ENCODE data around the gene PRKCG. TPM values are rescaled to one million over a fixed set of nuclear protein-coding genes. Genes with fewer than 3 reads are reported as not detected.

Gene PRKCG
- total and polyA plus RNA-seq, 4 experiments from 2014 or later: 0.06 TPM; not detected in 3

DNA sequence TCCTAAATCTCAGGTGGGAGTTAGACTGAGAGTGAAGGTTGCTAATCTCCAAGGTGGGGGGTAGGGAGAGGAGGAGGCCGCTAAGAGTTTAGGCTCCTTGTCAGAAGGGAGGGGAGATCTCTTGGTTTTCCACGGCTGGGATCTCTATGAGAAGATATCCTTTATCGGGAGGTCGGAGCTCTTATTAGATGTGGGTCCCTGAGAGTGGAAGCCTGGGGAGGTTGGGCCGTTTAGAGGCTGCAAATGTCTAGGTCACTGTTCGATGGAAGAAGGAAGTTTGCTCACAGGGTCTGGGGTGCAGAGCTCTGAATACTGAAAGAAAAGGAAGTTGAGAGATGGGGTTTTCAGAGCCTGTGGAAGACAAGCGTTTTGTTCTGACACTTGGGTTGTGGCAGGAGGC is 10.5 kb upstream of the PRKCG start:
- intact Hi-C loops (cut with micrococcal nuclease): no loop called here
- ChIA-PET POLR2A (ENCODE audit: partially characterized antibody) (interaction anchor here (0.6 to 1.6 kb wide), 5 partner anchors 10 to 319 kb away, joined by 3 to 5 read pairs (median 3); partner anchors contain the start of genes MBOAT7, PRKCG, PRPF31 and TFPT), CTCF (ENCODE audit: partially characterized antibody) (interaction anchor here (1.2 to 1.7 kb wide), 2 partner anchors 11 to 18 kb away, joined by 4 read pairs; partner anchors contain the start of gene PRKCG)
- Histone ChIP-seq H3K27ac (ENCODE audit: low read depth, low read length) (no peak overlapping the region), H3K4me1 (ENCODE audit: insufficient read depth, low read length) (peaks cover 50% of the 10 kb centered on the region), H3K9me3 (ENCODE audit: control insufficient read depth in 1 of 2, low read length in 2 of 2) (no peaks in the 10 kb centered on the region), H3K27me3 (ENCODE audit: insufficient read depth, low read length) (no peaks in the 10 kb centered on the region), H3K36me3 (ENCODE audit: insufficient read depth, low read length) (peaks cover 11% of the 10 kb centered on the region), H3K4me3 (ENCODE audit: low read length in 2 of 2) (no peak overlapping the region)
- H3K27me3 Mint-ChIP-seq: no peaks in the 10 kb centered on the region
- H3K27ac Mint-ChIP-seq: peak overlapping the region; percentile 81 to 93 (median 88)
- peaks cover 0 to 7% (median 1%) of the 10 kb centered on the region in 8 donors for H3K9me3 Mint-ChIP-seq
- peak overlapping the region in 7 of 8 donors; percentile 2 to 80 (median 60) for H3K4me3 Mint-ChIP-seq
- peaks cover 35 to 82% (median 53%) of the 10 kb centered on the region in 4 donors for H3K4me1 Mint-ChIP-seq
- peaks cover 34 to 59% of the 10 kb centered on the region in 2 donors for H3K36me3 Mint-ChIP-seq
- DNase-seq: peak in 1 of 5 donors; percentile 26

DNA sequence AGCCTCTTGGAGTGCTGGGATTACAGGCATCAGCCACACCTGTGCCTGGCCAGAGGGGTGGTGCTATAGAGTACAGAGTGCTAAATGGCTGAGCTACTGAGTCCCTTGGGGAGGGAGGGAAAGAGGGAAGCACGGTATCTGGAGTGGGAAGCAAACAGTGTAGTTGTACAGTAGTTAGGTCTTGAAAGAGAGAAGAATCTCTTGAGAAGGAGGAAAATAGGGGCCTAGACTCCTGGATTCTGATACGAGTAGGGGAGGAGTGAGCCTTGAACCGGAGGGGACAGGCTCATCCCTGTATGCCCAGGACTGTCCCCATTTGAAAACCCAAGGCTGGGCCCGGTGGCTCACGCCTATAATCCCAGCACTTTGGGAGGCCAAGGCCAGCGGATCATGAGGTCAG is 9.2 kb upstream of the PRKCG start:
- peak overlapping the region in 6 of 8 donors; percentile 22 to 79 (median 32) for H3K4me3 Mint-ChIP-seq
- peaks cover 11% of the 10 kb centered on the region for H3K36me3 ChIP-seq (ENCODE audit: insufficient read depth, low read length)
- H3K27me3 ChIP-seq (ENCODE audit: insufficient read depth, low read length): no peaks in the 10 kb centered on the region
- POLR2A ChIA-PET (ENCODE audit: partially characterized antibody): no interaction called here
- peaks cover 0 to 9% (median 1%) of the 10 kb centered on the region in 8 donors for H3K9me3 Mint-ChIP-seq
- no peak overlapping the region for H3K4me3 ChIP-seq (ENCODE audit: low read length in 2 of 2)
- DNase-seq: peak in 2 of 5 donors; percentile 29 to 31
- H3K4me1 Mint-ChIP-seq: peaks cover 43 to 82% (median 60%) of the 10 kb centered on the region in 4 donors
- intact Hi-C loops (cut with micrococcal nuclease): no loop called here
- H3K27me3 Mint-ChIP-seq: no peaks in the 10 kb centered on the region
- H3K9me3 ChIP-seq (ENCODE audit: control insufficient read depth in 1 of 2, low read length in 2 of 2): no peaks in the 10 kb centered on the region
- peaks cover 54% of the 10 kb centered on the region for H3K4me1 ChIP-seq (ENCODE audit: insufficient read depth, low read length)
- CTCF ChIA-PET (ENCODE audit: partially characterized antibody): interaction anchor here (0.5 kb wide), 1 partner anchor 62 kb away, joined by 4 read pairs; no protein-coding TSS in a partner anchor
- H3K27ac Mint-ChIP-seq: peak overlapping the region; percentile 79 to 97 (median 93)
- H3K36me3 Mint-ChIP-seq: peaks cover 40 to 61% of the 10 kb centered on the region in 2 donors
- peak overlapping the region; percentile 13 for H3K27ac ChIP-seq (ENCODE audit: low read depth, low read length)

DNA sequence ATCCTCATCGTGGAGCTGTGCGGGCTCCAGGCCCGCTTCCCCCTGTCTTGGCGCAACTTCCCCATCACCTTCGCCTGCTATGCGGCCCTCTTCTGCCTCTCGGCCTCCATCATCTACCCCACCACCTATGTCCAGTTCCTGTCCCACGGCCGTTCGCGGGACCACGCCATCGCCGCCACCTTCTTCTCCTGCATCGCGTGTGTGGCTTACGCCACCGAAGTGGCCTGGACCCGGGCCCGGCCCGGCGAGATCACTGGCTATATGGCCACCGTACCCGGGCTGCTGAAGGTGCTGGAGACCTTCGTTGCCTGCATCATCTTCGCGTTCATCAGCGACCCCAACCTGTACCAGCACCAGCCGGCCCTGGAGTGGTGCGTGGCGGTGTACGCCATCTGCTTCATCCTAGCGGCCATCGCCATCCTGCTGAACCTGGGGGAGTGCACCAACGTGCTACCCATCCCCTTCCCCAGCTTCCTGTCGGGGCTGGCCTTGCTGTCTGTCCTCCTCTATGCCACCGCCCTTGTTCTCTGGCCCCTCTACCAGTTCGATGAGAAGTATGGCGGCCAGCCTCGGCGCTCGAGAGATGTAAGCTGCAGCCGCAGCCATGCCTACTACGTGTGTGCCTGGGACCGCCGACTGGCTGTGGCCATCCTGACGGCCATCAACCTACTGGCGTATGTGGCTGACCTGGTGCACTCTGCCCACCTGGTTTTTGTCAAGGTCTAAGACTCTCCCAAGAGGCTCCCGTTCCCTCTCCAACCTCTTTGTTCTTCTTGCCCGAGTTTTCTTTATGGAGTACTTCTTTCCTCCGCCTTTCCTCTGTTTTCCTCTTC is 8.0 kb upstream of the PRKCG start:
- Histone ChIP-seq H3K27ac (ENCODE audit: low read depth, low read length) (peak overlapping the region; percentile 21), H3K9me3 (ENCODE audit: control insufficient read depth in 1 of 2, low read length in 2 of 2) (no peaks in the 10 kb centered on the region), H3K4me1 (ENCODE audit: insufficient read depth, low read length) (peaks cover 59% of the 10 kb centered on the region), H3K36me3 (ENCODE audit: insufficient read depth, low read length) (peaks cover 11% of the 10 kb centered on the region), H3K4me3 (ENCODE audit: low read length in 2 of 2) (peak overlapping the region in 1 of 2 donors; percentile 28), H3K27me3 (ENCODE audit: insufficient read depth, low read length) (peaks cover 4% of the 10 kb centered on the region)
- peak overlapping the region; percentile 64 to 81 (median 76) for H3K4me3 Mint-ChIP-seq
- ChIA-PET CTCF (ENCODE audit: partially characterized antibody) (interaction anchor here (1.3 to 2.0 kb wide), 2 partner anchors 11 to 22 kb away, joined by 4 read pairs; no protein-coding TSS in a partner anchor), POLR2A (ENCODE audit: partially characterized antibody) (interaction anchor here (0.6 to 5.5 kb wide), 2 partner anchors 7 to 11 kb away, joined by 3 to 95 read pairs; partner anchors contain the start of gene MYADM)
- intact Hi-C loops (cut with micrococcal nuclease): no loop called here
- peaks cover 45 to 83% (median 61%) of the 10 kb centered on the region in 4 donors for H3K4me1 Mint-ChIP-seq
- peak overlapping the region; percentile 83 to 97 (median 94) for H3K27ac Mint-ChIP-seq
- peak in 3 of 5 donors; percentile 17 to 41 (median 35) for DNase-seq
- H3K9me3 Mint-ChIP-seq: peaks cover 0 to 5% (median 1%) of the 10 kb centered on the region in 8 donors
- H3K36me3 Mint-ChIP-seq: peaks cover 40 to 52% of the 10 kb centered on the region in 2 donors
- H3K27me3 Mint-ChIP-seq: peaks cover 2% of the 10 kb centered on the region in 2 donors

DNA sequence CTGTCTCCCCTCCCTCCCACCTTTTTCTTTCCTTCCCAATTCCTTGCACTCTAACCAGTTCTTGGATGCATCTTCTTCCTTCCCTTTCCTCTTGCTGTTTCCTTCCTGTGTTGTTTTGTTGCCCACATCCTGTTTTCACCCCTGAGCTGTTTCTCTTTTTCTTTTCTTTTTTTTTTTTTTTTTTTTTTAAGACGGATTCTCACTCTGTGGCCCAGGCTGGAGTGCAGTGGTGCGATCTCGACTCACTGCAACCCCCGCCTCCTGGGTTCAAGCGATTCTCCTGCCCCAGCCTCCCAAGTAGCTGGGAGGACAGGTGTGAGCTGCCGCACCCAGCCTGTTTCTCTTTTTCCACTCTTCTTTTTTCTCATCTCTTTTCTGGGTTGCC is 7.4 kb upstream of the PRKCG start:
- Mint-ChIP-seq H3K9me3 (peaks cover 0 to 5% (median 1%) of the 10 kb centered on the region in 8 donors), H3K36me3 (peaks cover 40 to 49% of the 10 kb centered on the region in 2 donors), H3K4me1 (peaks cover 44 to 81% (median 61%) of the 10 kb centered on the region in 4 donors), H3K4me3 (peak overlapping the region; percentile 65 to 81 (median 76)), H3K27me3 (peaks cover 3 to 4% of the 10 kb centered on the region in 2 donors), H3K27ac (peak overlapping the region; percentile 83 to 97 (median 94))
- ChIA-PET CTCF (ENCODE audit: partially characterized antibody) (interaction anchor here (1.3 to 2.0 kb wide), 2 partner anchors 10 to 23 kb away, joined by 4 read pairs; no protein-coding TSS in a partner anchor), POLR2A (ENCODE audit: partially characterized antibody) (interaction anchor here (5.5 kb wide), 1 partner anchor 7 kb away, joined by 95 read pairs; the partner anchor contains the start of gene MYADM)
- no peaks in the 10 kb centered on the region for H3K9me3 ChIP-seq (ENCODE audit: control insufficient read depth in 1 of 2, low read length in 2 of 2)
- intact Hi-C loops (cut with micrococcal nuclease): no loop called here
- H3K36me3 ChIP-seq (ENCODE audit: insufficient read depth, low read length): peaks cover 11% of the 10 kb centered on the region
- H3K27ac ChIP-seq (ENCODE audit: low read depth, low read length): peak overlapping the region; percentile 17
- peaks cover 65% of the 10 kb centered on the region for H3K4me1 ChIP-seq (ENCODE audit: insufficient read depth, low read length)
- H3K4me3 ChIP-seq (ENCODE audit: low read length in 2 of 2): peak overlapping the region in 1 of 2 donors; percentile 28
- H3K27me3 ChIP-seq (ENCODE audit: insufficient read depth, low read length): peaks cover 9% of the 10 kb centered on the region
- peak in 3 of 5 donors; percentile 39 to 42 (median 40) for DNase-seq

DNA sequence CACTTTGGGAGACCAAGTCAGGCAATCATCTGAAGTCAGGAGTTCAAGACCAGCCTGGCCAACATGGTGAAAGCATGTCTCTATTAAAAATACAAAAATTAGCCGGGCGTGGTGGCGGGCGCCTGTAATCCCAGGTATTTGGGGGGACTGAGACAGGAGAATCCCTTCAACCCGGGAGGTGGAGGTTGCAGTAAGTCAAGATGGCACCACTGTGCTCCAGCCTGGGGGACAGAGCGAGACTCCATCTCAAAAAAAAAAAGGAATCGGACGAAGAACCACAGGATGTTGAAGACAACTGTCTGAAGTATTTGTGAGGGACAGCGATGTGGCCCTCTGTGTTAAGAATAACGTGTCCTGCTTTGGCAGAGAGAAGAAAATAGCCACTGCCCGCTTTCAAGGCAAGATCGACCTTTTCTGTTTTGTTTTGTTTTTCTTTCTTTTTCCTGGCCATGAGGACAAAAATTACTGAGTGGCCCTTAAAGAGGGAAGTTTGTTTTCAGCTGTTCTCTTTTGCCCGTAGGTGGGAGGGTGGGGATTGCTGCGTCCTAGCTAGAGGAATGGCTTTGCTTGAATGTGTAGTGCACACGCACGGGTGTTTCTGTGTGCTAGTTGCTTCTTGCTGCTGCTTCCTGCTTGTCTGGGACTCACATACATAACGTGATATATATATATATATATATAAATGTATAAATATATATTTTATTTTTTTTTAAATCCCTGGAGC is 6.2 kb upstream of the PRKCG start:
- CTCF ChIA-PET (ENCODE audit: partially characterized antibody): interaction anchor here (1.0 to 1.6 kb wide), 3 partner anchors 10 to 220 kb away, joined by 3 to 5 read pairs (median 3); no protein-coding TSS in a partner anchor
- H3K27me3 ChIP-seq (ENCODE audit: insufficient read depth, low read length): peaks cover 20% of the 10 kb centered on the region
- H3K36me3 Mint-ChIP-seq: peaks cover 40 to 45% of the 10 kb centered on the region in 2 donors
- H3K9me3 ChIP-seq (ENCODE audit: control insufficient read depth in 1 of 2, low read length in 2 of 2): no peaks in the 10 kb centered on the region
- no peak for DNase-seq
- H3K27me3 Mint-ChIP-seq: peaks cover 3 to 4% of the 10 kb centered on the region in 2 donors
- POLR2A ChIA-PET (ENCODE audit: partially characterized antibody): interaction anchor here (5.5 kb wide), 1 partner anchor 8 kb away, joined by 95 read pairs; the partner anchor contains the start of gene MYADM
- H3K4me1 ChIP-seq (ENCODE audit: insufficient read depth, low read length): peaks cover 70% of the 10 kb centered on the region
- intact Hi-C loops (cut with micrococcal nuclease): no loop called here
- H3K27ac ChIP-seq (ENCODE audit: low read depth, low read length): no peak overlapping the region
- peaks cover 41 to 74% (median 56%) of the 10 kb centered on the region in 4 donors for H3K4me1 Mint-ChIP-seq
- peaks cover 0 to 5% (median 1%) of the 10 kb centered on the region in 8 donors for H3K9me3 Mint-ChIP-seq
- H3K4me3 ChIP-seq (ENCODE audit: low read length in 2 of 2): no peak overlapping the region
- peak overlapping the region; percentile 19 to 87 (median 81) for H3K27ac Mint-ChIP-seq
- H3K36me3 ChIP-seq (ENCODE audit: insufficient read depth, low read length): peaks cover 11% of the 10 kb centered on the region
- peak overlapping the region in 5 of 8 donors; percentile 29 to 79 (median 40) for H3K4me3 Mint-ChIP-seq

DNA sequence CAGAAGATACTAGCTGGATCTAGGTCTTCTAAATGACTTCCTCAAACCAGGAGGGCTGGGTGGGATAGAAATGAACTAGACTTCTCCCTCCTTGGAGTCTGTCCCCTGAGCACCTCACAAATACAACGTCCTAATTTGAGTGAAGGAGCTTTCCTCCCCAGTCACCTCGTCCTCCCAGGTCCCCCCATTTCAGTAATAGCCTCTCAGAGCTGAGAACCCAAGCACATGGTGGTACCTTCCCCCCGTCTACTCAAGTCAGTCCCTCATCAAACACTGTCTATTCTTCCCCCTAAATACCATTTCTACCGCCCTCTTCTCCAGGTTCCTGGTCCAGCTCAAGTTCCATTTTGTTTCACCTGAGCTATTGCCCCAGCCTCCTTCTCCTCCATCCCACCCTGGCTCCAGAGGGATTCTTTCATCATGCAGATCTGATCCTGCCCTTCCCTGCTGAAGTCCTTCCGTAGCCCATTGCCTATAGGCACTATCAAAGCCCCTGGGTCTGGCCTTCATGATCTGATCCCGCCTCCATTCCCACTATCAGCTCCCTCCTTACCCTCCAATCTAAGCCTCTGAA is 5.3 kb upstream of the PRKCG start:
- Mint-ChIP-seq H3K9me3 (peaks cover 0 to 4% (median under 1%) of the 10 kb centered on the region in 8 donors), H3K36me3 (peaks cover 32 to 38% of the 10 kb centered on the region in 2 donors), H3K27me3 (peaks cover 3 to 4% of the 10 kb centered on the region in 2 donors), H3K4me1 (peaks cover 34 to 65% (median 48%) of the 10 kb centered on the region in 4 donors), H3K4me3 (peak overlapping the region in 5 of 8 donors; percentile 47 to 78 (median 65)), H3K27ac (peak overlapping the region; percentile 81 to 93 (median 88))
- Histone ChIP-seq H3K4me3 (ENCODE audit: low read length in 2 of 2) (no peak overlapping the region), H3K4me1 (ENCODE audit: insufficient read depth, low read length) (peaks cover 73% of the 10 kb centered on the region), H3K27ac (ENCODE audit: low read depth, low read length) (no peak overlapping the region), H3K9me3 (ENCODE audit: control insufficient read depth in 1 of 2, low read length in 2 of 2) (no peaks in the 10 kb centered on the region), H3K27me3 (ENCODE audit: insufficient read depth, low read length) (peaks cover 24% of the 10 kb centered on the region), H3K36me3 (ENCODE audit: insufficient read depth, low read length) (peaks cover 11% of the 10 kb centered on the region)
- ChIA-PET POLR2A (ENCODE audit: partially characterized antibody) (interaction anchor here (0.8 to 5.5 kb wide), 2 partner anchors 9 to 14 kb away, joined by 3 to 95 read pairs; partner anchors contain the start of gene MYADM), CTCF (ENCODE audit: partially characterized antibody) (interaction anchor here (1.0 to 1.6 kb wide), 4 partner anchors 11 to 219 kb away, joined by 3 to 5 read pairs (median 4); no protein-coding TSS in a partner anchor)
- DNase-seq: peak in 1 of 5 donors; percentile 44
- intact Hi-C loops (cut with micrococcal nuclease): no loop called here
